ENCODE measurements around the gene KLC3.

- TF ChIP-seq POLR2A (IDR thresholded peaks at IDR 0.05; ENCODE audit: low read depth, low read length) (no peak; the same call in 1 of the 2 replicates), POLR2AphosphoS5 (IDR thresholded peaks at IDR 0.05; ENCODE audit: low read depth, low read length) (no peak), TAF1 (IDR thresholded peaks at IDR 0.05; ENCODE audit: borderline replicate concordance, low read depth, low read length) (no peak)
Observed at GRCh38 chr19:45305007-45305406, 35.5 kb upstream of the KLC3 start.
